HG02642 (cell line): ENCODE measurements around the gene FAM184A.
A peak's percentile ranks its signal among the peaks of the same experiment; 100 is the strongest.
"Not testable (repeated sequence)": the region's sequence is repeated elsewhere in the genome, so short reads cannot be mapped to it uniquely, and the experiment has no call there.

Source experiments
- ATAC-seq: cut with Tn5 transposase; IDR thresholded peaks from one replicate; pipeline ENCODE4 v1.9.1; 2021; ENCODE audit warnings: mild to moderate bottlenecking; ENCODE audit not compliant: unreplicated experiment, poor library complexity

FAM184A gene

DNA sequence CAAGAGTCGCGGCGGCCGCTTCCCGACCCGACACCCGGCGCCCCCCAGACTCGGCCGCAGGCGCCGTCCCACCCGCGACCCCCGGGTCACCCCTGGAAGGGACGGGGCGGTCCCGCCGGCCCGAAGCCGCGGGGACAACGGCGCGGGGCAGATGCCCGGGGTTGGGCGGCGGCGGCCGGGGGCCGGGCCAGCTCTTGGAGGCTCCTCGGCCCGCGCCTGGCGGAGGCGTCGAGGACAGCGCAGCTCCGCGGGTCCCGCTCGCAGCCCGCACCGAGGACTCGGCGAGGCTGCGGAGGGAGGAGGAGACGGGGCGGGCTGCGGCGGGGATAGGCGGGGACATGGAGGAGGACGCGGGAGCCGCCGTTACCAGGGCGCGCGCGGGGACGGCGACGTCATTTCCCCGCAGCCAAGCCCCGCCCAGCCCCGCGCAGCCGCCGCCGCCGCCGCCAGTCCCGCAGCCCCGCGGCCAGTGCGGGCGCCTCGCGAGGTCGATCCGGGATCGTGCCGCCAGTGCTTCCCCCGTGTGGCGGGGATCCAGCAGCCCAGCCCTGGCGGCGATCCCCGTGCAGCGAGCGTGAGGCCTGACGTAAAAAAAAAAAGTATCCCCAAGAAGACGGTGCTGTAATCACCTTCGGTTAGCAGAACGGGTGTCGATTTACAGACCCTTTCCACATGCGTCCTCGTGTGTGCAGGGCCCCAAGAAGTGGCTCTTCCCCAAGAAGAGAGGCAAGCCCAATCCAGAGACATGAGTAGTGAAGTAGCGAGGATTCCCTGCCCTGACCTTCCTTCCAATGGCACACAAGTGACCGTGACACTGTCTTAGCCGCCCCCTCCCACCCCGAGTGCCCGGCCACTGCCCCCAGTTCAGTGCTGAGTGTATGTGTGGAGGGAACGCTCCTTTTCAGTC lies at the start of gene FAM184A:
Gene FAM184A, minus strand, starts transcription at position 289 of the 907 bp plus-strand sequence. CDS start 365 bp downstream, outside the sequence.
- ATAC-seq: peak; percentile 70

DNA sequence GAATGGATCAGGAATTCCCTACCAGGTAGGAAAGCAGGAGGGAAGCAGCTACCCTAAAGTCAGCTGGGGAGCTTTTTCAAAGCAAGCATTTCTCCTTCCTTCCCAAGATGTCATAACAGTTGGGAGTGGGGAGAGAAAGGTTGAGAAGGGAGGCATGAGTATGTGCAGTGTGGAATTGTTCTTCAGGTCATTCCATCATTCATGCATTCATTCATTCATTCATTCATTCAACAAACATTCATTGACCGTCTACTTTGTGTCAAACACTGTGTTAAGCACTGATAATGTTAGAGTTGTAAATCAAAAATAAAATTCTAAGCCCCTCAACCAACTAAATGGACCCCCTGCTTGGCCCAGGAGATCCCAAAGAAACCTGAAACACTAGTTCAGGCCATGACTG lies 49.2 kb upstream of the FAM184A start:
- no peak for ATAC-seq

DNA sequence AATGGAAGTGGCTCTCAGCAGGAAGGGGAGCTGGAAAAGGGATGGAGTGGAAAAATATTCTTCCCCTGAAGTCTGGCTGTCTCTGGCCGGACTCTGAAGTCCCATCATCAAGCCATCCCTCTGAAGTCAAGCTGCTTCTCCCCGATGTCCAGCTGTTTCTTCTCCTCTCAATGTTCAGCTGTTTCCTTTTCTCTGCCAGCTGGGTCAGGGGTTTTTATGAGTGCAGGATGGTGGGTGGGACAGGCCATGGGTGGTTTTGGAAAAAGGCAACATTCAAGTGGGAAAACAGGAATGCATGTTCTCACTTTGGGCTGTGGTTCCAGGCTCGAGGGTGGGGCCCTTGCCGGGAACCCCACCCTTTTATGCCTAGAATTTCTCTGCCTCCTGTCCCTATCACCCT lies 48.4 kb upstream of the FAM184A start:
- no peak for ATAC-seq

GRCh38 chr6:119126140-119126539 lies 47.7 kb upstream of the FAM184A start:
- ATAC-seq: no peak

GRCh38 chr6:119125576-119125975 lies 47.1 kb upstream of the FAM184A start:
- ATAC-seq: no peak

- no peak for ATAC-seq
Observed at GRCh38 chr6:119124079-119124824, 45.8 kb upstream of the FAM184A start.

GRCh38 chr6:119122336-119122735 lies 43.9 kb upstream of the FAM184A start:
- no peak for ATAC-seq

DNA sequence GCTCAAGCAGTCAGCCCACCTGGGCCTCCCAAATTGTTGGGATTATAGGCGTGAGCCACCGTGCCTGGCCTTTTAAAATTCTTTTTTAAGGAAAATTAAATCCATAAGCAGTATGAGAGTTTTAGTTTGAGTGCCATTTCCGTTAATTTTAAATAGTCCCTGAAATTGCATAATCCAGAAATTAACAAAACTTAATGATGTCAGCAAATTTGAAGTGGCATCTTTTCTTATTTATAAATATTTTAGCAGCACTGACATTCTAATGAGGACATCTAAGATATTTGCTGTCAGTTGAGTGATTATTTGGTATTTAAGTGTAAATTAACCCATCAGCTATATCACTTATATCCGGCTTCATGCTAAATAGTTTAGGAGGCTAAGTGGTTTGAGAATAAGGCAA lies 42.9 kb upstream of the FAM184A start:
- ATAC-seq: no peak

- no peak for ATAC-seq
Observed at GRCh38 chr6:119119989-119120388, 41.5 kb upstream of the FAM184A start.

GRCh38 chr6:119119062-119119461 lies 40.6 kb upstream of the FAM184A start:
- not testable (repeated sequence) for ATAC-seq

DNA sequence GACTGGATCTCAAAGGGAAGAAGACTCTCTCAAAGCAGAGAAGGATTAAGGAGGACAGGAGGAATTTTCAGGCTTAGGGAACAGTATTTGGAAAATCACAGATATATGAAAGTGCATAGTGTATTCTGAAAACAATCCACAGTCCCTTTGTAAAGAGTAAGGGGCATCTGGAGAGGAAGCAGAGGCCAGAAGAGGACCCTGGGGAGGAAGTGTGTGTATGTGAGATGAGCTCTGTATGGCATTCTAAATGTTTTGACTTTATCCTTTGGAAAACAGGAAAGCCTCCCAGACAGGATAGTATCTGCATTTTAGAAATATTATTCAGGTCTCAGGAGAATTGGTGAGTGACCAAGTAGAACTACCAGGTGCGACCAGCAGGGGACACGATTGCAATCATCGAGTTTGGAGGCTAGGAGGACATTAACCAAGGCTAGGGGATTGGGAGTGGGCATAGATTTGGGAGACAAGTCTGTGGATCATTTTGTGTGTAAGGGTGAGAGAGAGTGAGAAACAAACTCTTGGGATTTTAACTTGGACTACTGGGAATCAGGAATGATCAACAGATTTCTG lies 38.3 kb upstream of the FAM184A start:
- ATAC-seq: no peak

DNA sequence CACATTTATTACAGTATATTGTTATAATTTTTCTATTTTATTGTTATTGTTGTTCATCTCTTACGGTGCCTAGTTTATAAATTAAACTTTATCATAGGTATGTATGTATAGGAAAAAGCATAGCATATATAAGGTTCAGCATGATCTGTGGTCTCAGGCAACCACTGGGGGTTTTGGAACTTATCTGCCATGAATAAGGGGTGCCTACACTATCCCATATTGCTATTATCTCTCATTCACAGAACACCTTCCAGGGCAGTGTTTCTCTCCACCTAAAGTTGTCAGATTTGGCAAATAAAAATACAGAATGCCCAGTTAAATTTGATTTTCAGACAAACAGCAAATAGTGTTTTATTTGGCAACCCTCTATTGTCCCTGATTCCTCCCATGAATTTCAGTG lies 35.5 kb upstream of the FAM184A start:
- ATAC-seq: no peak

DNA sequence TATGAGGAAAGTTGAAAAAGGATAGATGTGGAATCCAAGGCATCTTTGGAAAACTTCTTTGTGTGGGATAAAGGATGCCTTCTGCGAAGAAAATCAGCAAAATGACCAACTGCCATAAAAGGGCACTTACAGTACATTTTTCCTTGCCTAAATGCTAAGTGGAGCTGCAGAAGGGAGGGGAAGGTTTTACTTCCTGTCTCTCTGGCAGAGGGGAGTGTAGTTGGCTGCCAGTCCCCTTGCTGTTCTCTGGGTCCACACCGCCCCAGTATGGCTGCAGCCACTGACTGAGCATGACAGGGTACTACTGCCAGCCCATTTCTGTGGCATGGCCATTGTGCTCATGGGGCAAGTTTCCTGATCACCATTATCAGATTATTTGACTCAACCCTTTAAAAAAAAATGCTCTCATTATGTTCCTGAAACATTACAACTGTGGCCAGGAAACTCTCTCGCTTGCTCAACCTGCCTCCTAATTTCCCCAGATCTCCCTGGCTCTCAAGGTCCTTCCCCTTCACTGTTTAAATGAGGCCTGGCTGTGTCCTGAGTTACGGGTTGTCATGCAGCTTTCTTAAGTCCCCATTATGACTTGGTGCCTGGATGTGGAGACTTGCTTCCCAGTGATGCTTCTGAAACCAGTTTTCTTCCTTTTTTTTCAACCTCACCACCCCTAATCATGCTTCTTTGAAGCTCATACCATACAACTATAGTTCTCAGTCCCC lies 34.5 kb upstream of the FAM184A start:
- no peak for ATAC-seq

- ATAC-seq: peak; percentile 83
Observed at GRCh38 chr6:119110601-119111548, 32.4 kb upstream of the FAM184A start.

DNA sequence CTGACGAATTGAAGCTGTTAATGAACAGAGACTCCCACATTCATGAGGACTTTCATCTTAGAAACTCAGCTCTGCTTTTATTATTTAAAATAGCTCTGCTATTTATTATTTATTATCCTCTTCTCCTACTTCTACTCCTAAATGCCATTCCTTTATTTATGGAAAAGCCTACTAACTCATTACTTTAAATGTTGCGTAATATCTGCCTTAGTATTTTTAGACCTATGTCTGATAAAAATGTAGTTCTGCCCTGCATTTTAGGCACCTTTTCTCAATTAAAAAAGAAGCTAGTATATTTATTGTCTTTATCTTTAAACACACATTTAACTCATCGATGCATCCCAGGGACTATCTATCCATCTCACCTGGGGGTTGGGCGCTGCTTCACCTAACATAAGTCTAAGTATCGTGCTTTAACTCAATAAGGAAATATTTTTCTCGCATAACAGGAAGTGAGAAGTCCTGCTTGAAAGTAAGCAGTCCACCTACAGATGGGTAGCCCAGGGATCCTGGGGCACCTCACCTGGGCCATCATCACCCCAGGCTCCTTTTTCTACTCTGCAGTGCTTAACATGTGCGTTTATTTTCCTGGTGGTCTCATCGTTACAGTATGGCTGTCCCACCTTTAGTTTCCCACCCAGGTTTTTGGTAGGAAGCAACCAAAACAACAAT lies 31.3 kb upstream of the FAM184A start:
- ATAC-seq: no peak

GRCh38 chr6:119108076-119108475 lies 29.6 kb upstream of the FAM184A start:
- no peak for ATAC-seq

DNA sequence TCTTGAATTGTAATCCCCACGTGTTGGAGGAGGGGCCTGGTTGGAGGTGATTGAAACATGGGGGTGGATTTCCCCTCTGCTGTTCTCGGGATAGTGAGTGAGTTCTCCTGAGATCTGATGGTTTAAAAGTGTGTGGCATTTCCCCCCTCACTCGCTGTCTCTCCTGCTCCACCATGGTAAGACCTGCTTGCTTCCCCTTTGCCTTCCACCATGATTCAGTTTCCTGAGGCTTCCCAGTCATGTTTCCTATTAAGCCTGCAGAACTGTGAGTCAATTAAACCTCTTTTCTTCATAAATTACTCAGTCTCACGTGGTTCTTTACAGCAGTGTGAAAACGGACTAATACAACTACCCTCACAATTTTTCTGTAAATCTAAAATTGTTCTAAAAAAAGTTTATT lies 26.8 kb upstream of the FAM184A start:
- no peak for ATAC-seq

DNA sequence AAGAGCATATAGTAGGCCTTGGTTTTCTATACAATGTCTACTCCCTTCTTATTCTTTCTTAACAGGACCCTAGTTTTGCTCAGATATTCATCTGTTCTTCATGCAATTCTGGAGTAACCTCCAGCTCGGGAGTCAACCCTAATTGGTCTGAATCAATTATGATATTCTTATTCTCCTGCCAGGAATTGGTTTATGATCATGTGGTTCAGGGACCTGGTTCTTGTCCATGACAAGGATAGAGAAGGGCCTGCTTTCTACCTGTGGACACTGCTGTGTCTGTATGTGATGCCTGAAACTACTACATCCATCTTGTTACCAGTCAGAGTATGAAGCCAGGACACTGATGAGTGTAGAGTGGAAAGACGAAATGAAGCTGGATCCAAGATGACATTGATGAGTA lies 24.4 kb upstream of the FAM184A start:
- ATAC-seq: no peak

DNA sequence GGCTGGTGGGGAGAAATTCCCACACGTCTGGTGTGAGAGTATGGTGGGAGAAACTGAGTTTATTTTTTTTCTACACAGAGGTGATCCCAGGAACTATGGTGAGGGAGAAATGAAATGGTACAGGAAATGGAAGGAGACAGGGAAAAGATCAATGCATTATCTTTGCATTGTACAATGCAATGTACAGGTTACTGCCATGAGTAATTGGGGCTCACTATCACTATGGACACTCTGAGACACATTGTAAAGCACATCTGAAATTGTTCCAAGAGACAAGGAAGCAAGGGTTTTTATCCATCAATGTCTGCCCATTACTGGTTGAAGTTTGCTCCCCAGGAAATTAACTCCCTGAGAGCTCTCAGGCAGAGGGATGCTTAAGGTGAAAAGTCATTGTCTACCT lies 21.7 kb upstream of the FAM184A start:
- no peak for ATAC-seq
